GM12801 (cell line): ENCODE results near the gene CAMTA1.

Experiments used
- CTCF ChIP-seq: IDR thresholded peaks from one replicate; pipeline ENCODE4 v1.5.1; 2011; ENCODE audit warnings: control low read depth; ENCODE audit not compliant: insufficient read length; ENCODE audit errors: extremely low read depth

Gene CAMTA1

GRCh38 chr1:7717748-7718368, 932.6 kb downstream of the CAMTA1 start:
- no peak for TF ChIP-seq CTCF

GRCh38 chr1:7719468-7720094, 934.3 kb downstream of the CAMTA1 start:
- no peak for TF ChIP-seq CTCF

- no peak for TF ChIP-seq CTCF
Observed at GRCh38 chr1:7721940-7722669, 936.9 kb downstream of the CAMTA1 start.

GRCh38 chr1:7722670-7723012, 937.4 kb downstream of the CAMTA1 start:
- no peak for TF ChIP-seq CTCF

GRCh38 chr1:7726623-7727022, 941.4 kb downstream of the CAMTA1 start:
- no peak for TF ChIP-seq CTCF

GRCh38 chr1:7727809-7728471, 942.7 kb downstream of the CAMTA1 start:
- TF ChIP-seq CTCF, result no peak

- TF ChIP-seq CTCF, result no peak
Observed at GRCh38 chr1:7729761-7730160, 944.5 kb downstream of the CAMTA1 start.
